ENCODE results near the gene TRAIP.

Gene TRAIP

DNA sequence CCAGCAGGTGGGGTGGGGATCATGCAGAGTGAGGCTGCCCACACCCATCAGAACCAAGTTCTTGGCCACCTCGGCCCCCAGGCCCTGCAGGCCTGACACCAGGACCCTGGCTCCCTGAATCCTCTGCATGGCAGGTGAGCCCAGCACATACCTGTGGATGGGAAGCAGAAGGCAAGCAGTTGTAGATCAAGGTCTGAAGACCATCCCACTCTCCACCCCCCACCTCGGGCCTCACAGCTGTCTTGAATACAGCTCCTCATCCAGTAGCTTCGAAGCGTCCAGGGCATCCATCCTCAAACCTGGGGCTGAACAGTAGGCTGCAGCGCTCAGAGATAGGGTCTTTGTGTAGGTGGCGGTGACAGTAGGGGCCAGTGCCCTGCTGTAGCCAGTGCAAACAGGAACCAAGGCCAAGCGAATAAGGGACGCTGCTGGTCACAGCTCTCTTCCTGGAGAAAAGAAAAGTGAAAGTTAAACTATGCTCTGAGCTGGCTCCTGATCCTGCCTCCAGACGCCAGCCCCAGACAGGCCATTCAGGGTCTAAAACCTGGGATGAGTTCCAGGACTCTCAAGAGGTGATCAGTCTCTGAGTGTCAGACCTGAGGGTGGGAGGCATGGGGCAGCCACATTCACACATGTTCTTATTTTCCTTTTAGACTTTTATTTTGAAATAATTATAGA lies 42.7 kb downstream of the TRAIP start, which contains the start of gene UBA7:
UBA7 (minus strand) TSS at position 457 of the 678 bp plus-strand sequence; CDS start at position 291, 166 bp downstream.
- DNase-seq, result peak; percentile 77 to 88 (median 85)

DNA sequence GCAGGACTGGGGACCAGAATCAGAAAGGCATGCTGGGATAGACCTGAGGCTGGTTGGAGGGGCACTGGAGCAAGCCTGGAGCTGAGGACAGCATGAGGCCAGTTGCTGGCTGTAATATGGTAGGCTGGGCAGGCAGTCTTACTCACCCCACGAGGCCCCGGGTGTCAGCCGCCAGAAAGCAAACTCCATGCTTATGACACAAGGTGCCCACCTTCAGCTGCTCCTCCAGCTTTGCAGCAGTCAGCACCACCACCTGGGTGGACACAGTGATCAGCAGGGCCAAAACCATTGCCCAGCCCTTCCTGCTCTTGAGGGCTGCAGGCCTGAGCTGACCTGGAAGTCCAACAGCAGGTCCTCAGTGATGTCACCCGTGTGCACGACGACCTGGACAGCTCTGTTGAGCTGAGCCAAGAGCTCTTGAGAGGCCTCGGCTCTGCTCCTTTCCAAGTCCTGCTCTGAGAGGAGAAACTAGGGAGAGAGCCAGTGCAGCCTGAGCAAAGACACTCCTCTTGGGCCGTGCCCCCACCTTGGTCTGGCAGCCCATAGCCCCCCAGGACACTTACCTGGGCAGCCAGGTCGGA lies 43.4 kb downstream of the TRAIP start:
- DNase-seq, result peak in 1 of 3 donors; percentile 9

DNA sequence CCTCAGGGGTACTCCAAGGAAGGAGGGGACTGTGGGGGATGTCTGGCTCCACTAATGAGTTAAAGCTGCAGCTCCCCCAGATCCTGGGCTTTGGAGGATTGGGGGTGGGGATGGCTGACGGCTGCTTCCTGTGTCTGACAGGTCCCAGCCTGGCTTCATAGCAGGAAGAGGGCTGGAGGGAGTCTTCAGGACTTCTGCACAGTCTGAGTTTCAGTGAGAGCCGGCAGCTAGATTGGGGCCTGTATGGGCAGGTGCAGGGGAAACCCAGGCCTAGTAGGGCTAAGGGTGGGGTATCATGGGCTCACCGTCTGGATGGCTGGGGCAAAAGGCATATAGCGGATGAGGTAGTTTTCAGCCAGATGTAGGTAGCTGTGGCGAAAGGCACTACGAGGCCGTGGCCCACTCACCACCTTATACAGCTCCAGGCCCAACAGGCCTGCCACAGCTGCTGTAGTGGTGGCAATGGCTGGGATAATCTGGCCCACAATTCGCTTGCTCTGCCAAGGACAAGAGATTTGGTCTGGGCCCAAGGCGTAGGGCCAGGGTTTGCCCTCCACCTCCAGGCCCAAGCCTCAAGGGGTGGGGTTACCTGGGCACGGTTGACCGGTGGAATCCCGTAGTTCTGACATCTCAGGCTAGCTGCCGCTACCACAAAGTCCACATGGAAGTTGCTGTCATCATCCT lies 48.8 kb downstream of the TRAIP start:
- no peak for DNase-seq

DNA sequence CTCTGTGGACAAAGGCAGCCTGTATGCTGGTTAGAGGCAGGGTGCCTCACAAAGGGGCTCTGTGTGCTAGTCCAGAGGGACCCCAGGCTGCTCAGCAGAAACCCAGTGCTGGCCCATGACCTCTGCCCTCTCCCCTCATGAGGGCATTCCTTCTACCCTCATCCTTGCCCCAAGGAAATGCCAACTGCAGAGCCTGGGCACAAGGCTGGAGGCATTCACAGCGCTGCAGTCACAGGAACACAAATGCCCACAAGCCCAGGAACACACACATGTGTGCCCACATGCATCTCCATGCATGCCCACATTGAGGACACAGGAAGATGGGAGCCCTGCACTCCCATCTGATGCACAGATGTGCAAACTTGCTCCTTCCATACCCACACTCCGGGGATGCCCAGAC lies 49.5 kb downstream of the TRAIP start:
- DNase-seq, result no peak

DNA sequence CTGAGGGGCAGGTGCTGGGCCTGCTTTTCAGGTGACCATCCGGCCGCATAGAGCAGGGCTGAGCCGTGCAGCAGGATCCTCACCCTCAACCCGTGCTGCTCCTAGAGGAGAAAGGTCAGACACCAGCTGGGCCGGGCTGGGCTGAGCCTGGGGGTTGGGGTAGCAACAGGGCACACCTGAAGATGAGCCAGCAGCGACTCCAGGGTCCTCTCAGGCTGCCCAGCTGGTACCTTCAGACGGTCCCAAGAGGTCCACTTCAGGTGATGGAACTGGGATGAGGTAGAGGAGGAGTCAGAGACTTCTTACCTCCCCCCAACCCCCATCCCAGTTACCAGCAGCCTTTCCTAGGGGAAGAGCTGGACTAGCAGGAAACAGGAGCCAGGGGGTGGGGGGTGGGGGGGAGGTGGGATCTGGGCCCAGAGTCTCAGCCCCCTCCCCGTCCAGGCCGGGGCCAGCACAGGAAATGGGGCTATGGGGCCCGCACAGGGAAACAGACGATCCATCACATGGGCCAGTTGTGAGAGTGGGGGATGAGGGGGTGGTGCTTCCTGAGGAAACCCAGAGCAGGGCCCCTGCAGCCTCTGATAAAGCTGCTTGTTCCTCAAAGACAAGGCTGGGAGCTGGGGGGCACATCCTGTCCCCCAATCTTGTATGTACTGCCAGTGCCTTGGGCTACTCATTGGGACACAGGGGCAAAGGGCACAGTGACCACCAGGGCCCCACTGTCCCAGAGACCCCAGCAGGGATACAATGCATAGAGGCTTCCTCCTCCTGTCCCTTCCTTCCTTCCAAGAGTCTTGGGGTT lies 50.3 kb downstream of the TRAIP start:
- DNase-seq, result peak; percentile 36 to 53 (median 46)

DNA sequence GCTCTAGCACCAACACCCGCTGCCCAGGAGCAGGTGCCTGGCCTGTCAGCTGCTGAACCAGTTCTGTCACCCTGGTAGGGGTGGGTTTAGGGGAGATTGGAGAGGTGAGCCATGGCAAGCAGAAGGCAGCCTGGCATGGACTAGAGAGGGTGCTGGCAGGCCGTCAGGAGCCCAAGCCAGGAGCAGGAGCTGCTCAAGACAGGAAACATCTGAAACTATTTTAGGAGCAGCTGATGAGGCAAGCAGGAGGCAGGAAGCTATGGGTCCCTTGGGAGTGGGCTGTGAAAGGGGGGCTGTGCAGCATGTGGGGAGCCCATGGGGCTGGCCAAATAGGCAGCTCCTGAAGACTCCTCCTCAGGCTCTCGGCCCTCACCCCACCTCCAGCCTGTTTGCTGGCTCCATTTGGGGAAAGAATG lies 51.0 kb downstream of the TRAIP start:
- DNase-seq, result peak in 1 of 3 donors; percentile 13

DNA sequence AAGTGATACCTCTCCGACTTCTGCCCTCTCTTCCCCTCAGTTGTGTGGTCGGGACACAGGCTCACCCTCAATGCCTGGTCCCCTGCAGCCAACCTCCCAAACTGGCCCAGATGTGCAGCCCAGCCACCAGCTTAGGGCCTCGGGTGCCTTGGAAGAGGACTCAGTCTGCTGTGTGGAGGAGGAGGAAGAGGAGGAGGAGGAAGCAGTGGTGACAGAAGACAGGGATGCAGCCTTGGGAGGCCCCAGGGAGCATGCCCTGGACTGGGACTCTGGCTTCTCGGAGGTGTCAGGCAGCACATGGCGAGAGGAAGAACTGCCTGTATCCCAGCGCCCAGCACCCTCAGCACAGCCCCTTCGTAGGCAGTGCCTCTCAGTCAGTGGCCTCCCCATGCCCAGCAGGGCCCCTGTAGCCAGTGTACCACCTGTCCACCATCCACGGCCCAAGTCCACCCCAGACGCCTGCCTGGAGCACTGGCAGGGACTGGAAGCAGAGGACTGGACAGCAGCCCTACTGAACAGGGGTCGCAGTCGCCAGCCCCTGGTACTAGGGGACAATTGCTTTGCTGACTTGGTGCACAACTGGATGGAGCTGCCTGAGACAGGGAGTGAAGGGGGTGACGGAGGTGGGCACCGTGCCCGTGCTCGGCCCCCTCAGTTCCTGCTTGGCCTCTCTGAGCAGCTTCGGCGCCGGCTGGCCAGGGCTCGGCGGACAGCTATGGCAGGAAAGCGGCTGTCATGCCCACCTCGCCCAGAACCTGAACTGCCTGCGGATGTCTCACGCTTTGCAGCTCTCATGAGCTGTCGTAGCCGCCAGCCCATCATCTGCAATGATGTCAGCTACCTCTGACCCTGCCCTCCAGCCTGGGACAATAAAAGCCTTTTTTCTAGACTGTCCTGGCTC lies 52.0 kb downstream of the TRAIP start:
- peak; percentile 24 to 39 (median 30) for DNase-seq

DNA sequence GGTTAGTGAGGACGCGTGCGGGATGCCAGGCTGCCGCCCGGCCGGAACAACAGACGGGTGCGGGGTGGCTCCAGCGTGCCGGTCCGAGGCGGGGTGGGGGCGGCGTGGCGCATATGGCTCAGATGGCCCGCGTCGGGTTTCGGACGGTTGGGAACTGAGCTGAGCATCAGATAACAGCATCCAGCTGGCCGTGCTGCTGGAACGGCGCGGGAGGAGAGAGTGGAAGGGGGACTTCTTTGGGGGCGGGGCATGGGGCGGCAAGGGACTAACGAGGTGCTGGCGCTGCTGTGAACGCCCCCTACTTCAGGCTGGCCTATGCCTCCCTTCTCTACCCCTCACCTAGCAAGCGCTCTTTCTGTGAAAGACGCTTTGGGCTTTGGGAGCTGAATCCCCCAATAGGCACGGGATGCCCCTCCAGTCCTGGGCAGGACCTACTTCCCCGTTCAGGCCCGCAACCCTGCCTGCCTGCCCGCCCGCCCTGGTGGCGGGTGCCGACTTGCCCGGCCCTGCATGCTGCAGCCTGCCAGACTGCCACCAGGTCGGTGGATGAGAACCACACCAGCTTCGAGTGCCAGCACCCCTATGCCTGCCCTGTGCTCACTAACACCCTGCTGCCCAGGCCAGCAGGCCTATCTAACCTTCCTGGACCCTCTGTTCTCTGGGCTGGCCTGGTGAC lies 52.8 kb downstream of the TRAIP start:
- peak; percentile 36 to 63 (median 38) for DNase-seq

DNA sequence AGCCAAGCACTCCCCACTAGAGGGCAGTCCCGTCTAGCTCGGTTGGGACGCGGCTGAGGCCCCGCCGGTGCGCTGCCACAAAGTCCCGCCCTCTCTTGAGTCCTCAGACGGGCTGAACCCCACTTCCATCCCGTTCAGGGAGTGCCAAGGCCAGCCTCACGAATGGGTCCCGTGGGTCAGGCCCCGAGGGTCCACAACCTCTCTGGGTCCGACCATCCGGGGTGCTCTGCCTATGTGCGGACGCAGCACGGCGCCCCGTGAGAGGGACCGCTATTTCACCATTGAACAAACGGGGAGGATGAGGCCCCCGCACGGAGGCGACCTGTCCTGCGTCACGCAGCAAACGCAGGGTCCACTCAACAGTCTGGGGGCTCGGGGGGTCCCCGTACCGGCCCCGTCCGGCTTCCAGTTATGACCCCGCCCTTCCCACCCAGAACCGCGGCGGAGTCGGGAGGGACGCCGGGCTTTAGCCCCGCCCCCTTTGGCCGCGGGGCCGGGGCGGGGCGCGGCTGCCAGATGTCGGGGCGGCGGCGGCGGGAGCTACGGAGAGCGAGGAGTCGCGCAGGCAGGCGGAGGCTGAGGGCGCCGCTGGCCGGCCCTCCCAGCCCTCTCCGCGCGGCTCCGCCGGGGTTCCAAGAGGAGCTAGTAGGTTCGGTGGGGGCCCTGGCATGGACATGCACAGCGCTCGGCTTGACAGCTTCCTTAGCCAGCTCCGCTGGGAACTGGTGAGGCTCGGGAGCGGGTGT lies 53.5 kb downstream of the TRAIP start, which contains the start of gene INKA1:
INKA1 (plus strand) TSS at position 543 of the 746 bp plus-strand sequence; CDS start at position 675, 132 bp downstream.
- DNase-seq, result peak; percentile 88 to 96 (median 95)

DNA sequence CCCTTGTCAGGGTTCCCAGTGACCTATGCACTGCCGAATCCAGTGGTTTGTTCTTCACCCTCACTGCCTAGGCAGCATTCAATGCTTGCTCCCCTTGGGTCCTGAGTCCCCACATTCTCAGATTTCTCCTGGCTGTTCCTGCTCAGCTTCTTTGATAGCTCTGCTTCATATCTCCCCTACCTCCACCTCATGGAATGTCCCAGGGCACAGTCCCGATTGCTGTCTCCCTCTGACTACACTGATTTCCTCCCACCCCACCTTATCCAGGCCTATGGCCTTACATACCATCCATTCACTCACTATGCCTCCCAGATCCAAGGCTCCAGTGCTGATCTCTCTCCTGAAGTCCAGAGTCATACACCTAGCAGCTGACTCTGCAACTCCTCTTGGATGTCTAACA lies 55.2 kb downstream of the TRAIP start:
- no peak for DNase-seq

DNA sequence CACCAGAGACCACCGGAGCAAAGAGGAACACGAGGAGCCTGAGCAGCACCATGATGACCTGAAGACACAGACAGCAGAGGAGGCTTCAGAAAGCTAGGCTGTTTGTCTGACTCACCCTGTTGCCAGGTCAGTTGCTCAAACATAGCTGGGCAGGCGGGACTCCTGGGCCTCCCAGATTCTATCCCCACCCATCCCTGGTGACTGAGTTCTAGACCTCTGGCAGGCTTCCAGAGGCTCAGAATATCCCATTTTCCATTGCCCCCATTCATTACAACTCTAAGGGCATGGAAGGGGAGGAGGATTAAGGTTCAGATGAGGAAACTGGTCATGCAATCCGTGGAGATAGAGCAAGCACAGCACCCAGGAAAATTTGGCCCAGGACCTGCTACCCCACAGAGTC lies 56.6 kb downstream of the TRAIP start, which contains the start of gene CDHR4:
CDHR4 (minus strand) TSS at position 113 of the 400 bp plus-strand sequence; CDS start at position 52, 61 bp downstream.
- DNase-seq, result peak in 2 of 3 donors; percentile 24 to 28

DNA sequence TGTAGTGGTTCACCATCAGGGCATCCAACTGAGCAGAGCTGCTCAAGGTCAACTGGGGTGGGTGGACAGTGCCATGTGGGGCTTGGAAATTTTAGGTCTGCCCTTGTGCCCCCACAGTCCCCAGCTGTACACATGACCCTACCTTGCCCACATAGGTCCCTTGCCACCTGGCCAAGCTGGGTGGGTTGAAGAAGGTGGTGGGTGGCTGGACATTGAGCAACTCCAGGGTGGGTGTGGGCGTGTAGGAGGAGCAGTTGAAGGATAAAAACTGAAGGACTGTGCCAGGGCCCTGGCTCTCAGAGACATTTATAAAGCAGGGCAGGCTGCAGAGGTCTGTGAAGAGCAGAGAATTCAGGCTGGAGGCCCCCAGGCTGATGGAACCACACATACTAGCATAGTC lies 57.3 kb downstream of the TRAIP start:
- DNase-seq, result no peak

DNA sequence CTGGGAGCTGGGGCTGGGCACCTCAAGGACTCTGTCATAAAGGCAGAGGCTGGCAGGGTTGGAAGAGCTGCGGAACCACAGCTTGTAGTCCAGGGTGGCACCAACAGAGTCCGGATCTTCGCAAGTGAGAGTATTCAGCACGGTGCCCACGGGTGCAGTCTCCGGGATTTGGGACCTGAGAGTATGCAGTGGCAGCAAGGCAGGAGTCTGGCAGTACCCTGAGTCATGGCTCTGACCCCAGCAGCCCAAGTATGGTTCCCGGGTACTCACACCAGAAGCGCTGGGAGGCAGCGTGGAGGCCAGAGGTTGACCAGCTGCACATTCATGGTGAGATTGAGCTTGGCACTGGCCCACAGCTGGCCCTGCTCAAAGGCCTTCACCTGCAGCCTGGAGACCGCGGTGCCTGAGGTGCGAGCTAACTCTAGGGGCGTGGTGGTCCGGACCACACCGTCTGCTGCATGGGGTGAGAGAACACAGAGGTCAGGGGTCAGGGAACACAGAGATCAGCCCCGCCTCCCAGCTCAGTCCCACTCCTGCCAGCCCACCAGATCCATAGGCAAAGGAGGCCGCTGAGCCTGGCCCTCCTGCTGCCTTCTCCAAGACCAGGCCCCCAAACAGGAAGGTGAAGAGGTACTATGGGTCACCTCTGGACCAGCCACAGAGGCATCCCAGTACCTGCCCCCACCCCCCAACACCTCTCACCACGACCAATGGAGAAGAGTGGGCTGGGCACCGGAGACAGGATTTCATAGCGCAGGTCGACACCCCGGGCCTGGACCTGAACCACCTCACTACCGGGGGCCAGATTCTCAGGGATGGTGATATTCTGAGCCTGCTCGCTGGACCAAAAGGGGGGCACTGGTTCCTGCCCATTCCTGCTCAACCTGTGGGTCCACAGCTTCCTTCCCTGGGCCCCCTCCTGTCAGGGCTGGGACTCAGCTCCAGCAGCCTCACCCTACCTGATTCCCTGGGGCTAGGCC lies 61.1 kb downstream of the TRAIP start:
- DNase-seq, result no peak

DNA sequence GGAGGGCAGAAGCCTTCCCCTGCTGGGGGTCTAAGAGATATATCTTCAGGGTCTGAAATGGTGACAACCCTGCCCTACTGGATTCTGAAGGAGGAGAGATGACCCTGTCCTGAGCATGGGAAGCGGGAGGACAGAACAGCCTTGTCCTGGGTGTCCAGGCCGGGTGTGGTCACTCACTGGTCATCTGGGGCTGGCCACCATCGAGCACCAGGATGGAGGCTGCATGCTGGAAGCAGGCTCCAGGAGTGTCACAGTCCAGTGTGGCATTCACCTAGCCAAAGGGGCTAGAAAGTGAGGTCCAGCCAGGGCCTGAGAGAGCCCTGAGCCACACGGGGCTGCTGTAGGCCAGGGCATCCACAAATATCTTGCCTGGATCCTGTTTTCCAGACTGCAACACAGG lies 61.9 kb downstream of the TRAIP start:
- DNase-seq, result no peak

DNA sequence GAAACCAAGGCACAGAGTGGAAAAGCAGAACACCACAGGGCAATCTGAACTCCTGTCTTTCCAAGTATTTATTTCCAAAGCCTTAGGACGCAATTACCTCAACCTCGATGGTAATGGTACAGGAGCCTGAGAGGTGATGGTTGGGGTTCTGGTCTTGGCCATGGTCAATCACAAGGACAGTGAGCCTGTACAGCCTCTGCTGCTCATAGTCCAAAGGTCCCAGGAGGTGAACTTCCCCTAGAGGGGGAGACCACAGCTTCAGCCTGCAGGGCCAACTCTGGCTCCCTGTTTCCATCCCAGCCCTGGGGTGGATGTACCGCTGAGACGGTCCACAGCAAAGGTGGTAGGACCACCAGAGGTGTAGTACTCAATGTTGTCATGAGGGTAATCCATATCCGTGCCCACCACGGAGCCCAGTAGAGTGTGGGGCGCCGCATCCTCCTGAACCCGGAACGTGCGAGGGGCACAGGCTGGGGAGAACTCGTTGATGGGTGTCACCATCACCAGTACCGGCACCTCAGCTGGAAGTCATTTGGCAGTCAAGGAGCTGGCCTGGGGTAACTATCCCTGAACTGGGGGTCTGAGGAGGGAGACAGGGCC lies 62.8 kb downstream of the TRAIP start:
- no peak for DNase-seq

DNA sequence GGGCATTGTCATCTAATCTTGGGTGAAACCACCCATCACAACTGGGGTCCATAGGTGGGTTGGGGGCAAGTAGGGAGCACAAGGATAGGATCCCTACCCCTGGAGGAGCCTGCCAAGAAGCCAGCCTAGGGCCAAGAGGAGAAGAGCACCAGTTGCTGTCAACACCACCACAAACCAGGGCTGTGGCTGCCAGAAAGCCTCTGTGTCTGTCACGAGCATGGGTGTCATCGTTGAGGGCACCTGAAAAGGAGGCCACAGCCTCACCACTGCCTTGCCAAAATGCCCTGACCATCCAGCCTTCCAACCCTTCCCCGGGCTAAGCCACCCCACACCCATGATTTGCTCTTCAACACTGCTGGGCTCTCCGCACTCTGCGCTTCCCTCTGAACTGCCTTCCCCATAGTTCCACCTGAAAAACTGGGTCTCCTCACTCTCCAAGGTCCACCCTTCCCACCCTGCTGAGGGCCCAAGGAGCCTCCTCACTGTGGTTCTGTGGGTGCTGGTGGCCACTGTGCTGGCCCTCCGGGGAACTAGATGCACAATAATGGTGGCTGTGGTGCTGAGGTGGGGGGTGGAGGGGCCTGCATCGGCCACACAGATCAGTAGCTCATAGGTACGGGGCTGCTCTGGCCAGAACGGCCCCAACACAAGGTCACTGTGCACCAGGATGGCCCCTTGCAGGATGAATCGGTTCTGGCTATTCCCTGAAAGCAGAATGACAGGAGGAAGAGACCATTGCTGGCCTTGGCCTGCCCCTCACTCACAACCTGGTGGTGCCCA lies 63.8 kb downstream of the TRAIP start:
- no peak for DNase-seq

DNA sequence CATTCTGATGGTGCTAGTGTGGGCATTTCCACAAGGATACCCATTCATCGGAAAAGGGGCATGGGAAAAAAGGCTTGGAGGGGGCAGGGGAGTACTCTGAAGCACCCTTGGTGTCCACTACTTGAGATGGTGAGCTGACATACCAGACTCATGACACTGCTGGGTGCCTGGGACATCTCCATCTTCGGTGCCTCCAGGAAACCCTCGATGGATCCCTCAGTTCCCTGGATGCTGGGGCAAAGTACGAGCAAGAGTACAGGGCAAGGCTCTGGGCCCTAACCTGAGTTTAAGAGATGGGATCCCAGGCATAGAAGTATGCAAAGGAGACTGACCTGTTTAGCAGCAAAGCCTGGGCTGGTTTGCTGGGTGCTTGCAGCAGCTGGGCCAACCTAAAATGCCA lies 64.8 kb downstream of the TRAIP start:
- no peak for DNase-seq

All from suppressor macrophage treated with lipopolysaccharide for 1 hour (primary cell).